Urinary bladder (tissue), 4 donors: ENCODE data around the gene HHATL. TPM values are rescaled to one million over a fixed set of nuclear protein-coding genes. Genes with fewer than 3 reads are reported as not detected.

Source experiments
- DNase-seq: peaks from one replicate; pipeline ENCODE4 v3.0.0-alpha.2; 2015; ENCODE audit errors: extremely low spot score
- H3K27ac ChIP-seq: one replicate; pipeline ENCODE4 v1.5.1; 2013; ENCODE audit warnings: low read depth, mild to moderate bottlenecking, moderate library complexity
- H3K36me3 ChIP-seq: one replicate; pipeline ENCODE4 v1.6.1; 2013; ENCODE audit warnings: mild to moderate bottlenecking, moderate library complexity; ENCODE audit not compliant: insufficient read depth
- H3K4me1 ChIP-seq: one replicate; pipeline ENCODE4 v1.6.1; 2013; ENCODE audit warnings: mild to moderate bottlenecking, moderate library complexity; ENCODE audit not compliant: insufficient read depth
- H3K4me3 ChIP-seq: one replicate; pipeline ENCODE4 v1.5.1; 2013; ENCODE audit warnings: low read depth, low read length
- WGBS: extraction: QIAGEN DNeasy Blood & Tissue Kit; methylation state at CpG from one replicate; pipeline ENCODE4 v1.1.7; 2013; 5-methylcytosine and 5-hydroxymethylcytosine counted together
- polyA plus RNA-seq: library from polyadenylated mRNA; stranded (reverse); fragments of 200-250 nt; gene quantifications from one replicate; pipeline ENCODE4 v1.2.3, GENCODE V29; 2013
- total RNA-seq: library from RNA; depleted of rRNA; stranded (reverse); fragments of >200 nt; gene quantifications from one replicate; pipeline ENCODE4 v1.2.3, GENCODE V29; 2014
- donor health status: healthy with polysubstance abuse.
- donor health status: healthy.

Gene HHATL
- total and polyA plus RNA-seq, 2 donors: 0.08 to 0.69 TPM

GRCh38 chr3:42653303-42653559 lies 49.4 kb downstream of the HHATL start:
- no peak for DNase-seq
- 26% methylated on average over 3 of the region's 3 CpGs for WGBS
- H3K4me3 ChIP-seq: peak overlapping the region; percentile 80
- H3K4me1 ChIP-seq: no peaks in the 10 kb centered on the region
- no peak overlapping the region for H3K27ac ChIP-seq
- no peaks in the 10 kb centered on the region for H3K36me3 ChIP-seq

GRCh38 chr3:42652611-42653302 lies 49.8 kb downstream of the HHATL start:
- no peak overlapping the region for H3K27ac ChIP-seq
- H3K4me1 ChIP-seq: no peaks in the 10 kb centered on the region
- no peak for DNase-seq
- H3K36me3 ChIP-seq: no peaks in the 10 kb centered on the region
- 21% methylated on average over 7 of the region's 7 CpGs for WGBS
- H3K4me3 ChIP-seq: peak overlapping the region; percentile 80

- no peak overlapping the region for H3K4me3 ChIP-seq
- H3K36me3 ChIP-seq: no peaks in the 10 kb centered on the region
- 30% methylated on average over 1 of the region's 1 CpG for WGBS
- H3K4me1 ChIP-seq: no peaks in the 10 kb centered on the region
- no peak overlapping the region for H3K27ac ChIP-seq
- DNase-seq: no peak
Observed at GRCh38 chr3:42652251-42652610, 50.4 kb downstream of the HHATL start.

GRCh38 chr3:42651248-42652091 lies 51.1 kb downstream of the HHATL start:
- WGBS: 70% methylated on average over 9 of the region's 9 CpGs
- Histone ChIP-seq H3K4me3 (no peak overlapping the region), H3K27ac (no peak overlapping the region), H3K4me1 (no peaks in the 10 kb centered on the region), H3K36me3 (peaks cover 3% of the 10 kb centered on the region)
- DNase-seq: no peak

- no peak overlapping the region for H3K27ac ChIP-seq
- no peak overlapping the region for H3K4me3 ChIP-seq
- 84% methylated on average over 4 of the region's 4 CpGs for WGBS
- no peaks in the 10 kb centered on the region for H3K4me1 ChIP-seq
- H3K36me3 ChIP-seq: peaks cover 3% of the 10 kb centered on the region
- no peak for DNase-seq
Observed at GRCh38 chr3:42649783-42650182, 52.8 kb downstream of the HHATL start.

GRCh38 chr3:42649006-42649405 lies 53.6 kb downstream of the HHATL start:
- H3K4me3 ChIP-seq: no peak overlapping the region
- no peak for DNase-seq
- no peak overlapping the region for H3K27ac ChIP-seq
- no peaks in the 10 kb centered on the region for H3K4me1 ChIP-seq
- H3K36me3 ChIP-seq: peaks cover 3% of the 10 kb centered on the region
- WGBS: 73% methylated on average over 2 of the region's 2 CpGs

GRCh38 chr3:42647821-42648459 lies 54.7 kb downstream of the HHATL start:
- Histone ChIP-seq H3K36me3 (peaks cover 5% of the 10 kb centered on the region), H3K27ac (no peak overlapping the region)
- WGBS: 78% methylated on average over 5 of the region's 5 CpGs

More at GRCh38 chr3:42647821-42648459, 54.7 kb downstream of the HHATL start:
- no peaks in the 10 kb centered on the region for H3K4me1 ChIP-seq
- DNase-seq: no peak
- no peak overlapping the region for H3K4me3 ChIP-seq

Other genes starting within 250 kb of the HHATL start
- 5.2 TPM for gene VIPR1, start 200.2 kb downstream of the HHATL start, total RNA-seq
- 6.2 TPM for gene VIPR1, start 200.2 kb downstream of the HHATL start, polyA plus RNA-seq
- 57.8 TPM for gene SEC22C, start 120.8 kb downstream of the HHATL start, total RNA-seq
- 46.0 TPM for gene SEC22C, start 120.8 kb downstream of the HHATL start, polyA plus RNA-seq
- 22.2 TPM for gene SS18L2, start 111.9 kb downstream of the HHATL start, total RNA-seq
- gene SS18L2, start 111.9 kb downstream of the HHATL start, polyA plus RNA-seq: 29.5 TPM
- gene NKTR, start 102.1 kb downstream of the HHATL start, total RNA-seq: 367 TPM
- gene NKTR, start 102.1 kb downstream of the HHATL start, polyA plus RNA-seq: 19.9 TPM
- gene ZBTB47, start 49.1 kb downstream of the HHATL start, total RNA-seq: 17.1 TPM
- 48.2 TPM for gene ZBTB47, start 49.1 kb downstream of the HHATL start, polyA plus RNA-seq
- 3.5 TPM for gene KLHL40, start 17.3 kb downstream of the HHATL start, total RNA-seq
- gene KLHL40, start 17.3 kb downstream of the HHATL start, polyA plus RNA-seq: 0.06 TPM
- 1.1 TPM for gene CCDC13, start 70.5 kb upstream of the HHATL start, total RNA-seq
- 1.5 TPM for gene CCDC13, start 70.5 kb upstream of the HHATL start, polyA plus RNA-seq
- gene HIGD1A, start 101.7 kb upstream of the HHATL start, total RNA-seq: 144 TPM
- gene HIGD1A, start 101.7 kb upstream of the HHATL start, polyA plus RNA-seq: 207 TPM
- gene ACKR2, start 106.6 kb upstream of the HHATL start, total RNA-seq: 6.8 TPM
- 5.7 TPM for gene ACKR2, start 106.6 kb upstream of the HHATL start, polyA plus RNA-seq
- gene CYP8B1, start 173.1 kb upstream of the HHATL start, total RNA-seq: not detected
- gene CYP8B1, start 173.1 kb upstream of the HHATL start, polyA plus RNA-seq: 0.10 TPM
- 22.5 TPM for gene ZNF662, start 203.3 kb upstream of the HHATL start, total RNA-seq
- 5.1 TPM for gene ZNF662, start 203.3 kb upstream of the HHATL start, polyA plus RNA-seq